Suprapubic skin (tissue), 4 donors: ENCODE data around the gene GTF3C2. TPM values are rescaled to one million over a fixed set of nuclear protein-coding genes. Genes with fewer than 3 reads are reported as not detected.

Experiments used
- DNase-seq, 2 donors: peaks; one replicate each; pipeline ENCODE4 v3.0.0-alpha.2; 2019; ENCODE audit warnings: low spot score in 2 of 2
- H3K27ac ChIP-seq: fragments of 200-600 bp; sonication (generic); one replicate; pipeline ENCODE4 v1.5.1; 2019
- H3K27me3 ChIP-seq: fragments of 200-600 bp; sonication (generic); one replicate; pipeline ENCODE4 v1.5.1; 2019
- H3K36me3 ChIP-seq: fragments of 200-600 bp; sonication (generic); one replicate; pipeline ENCODE4 v1.5.1; 2019
- H3K4me1 ChIP-seq: fragments of 200-600 bp; sonication (generic); one replicate; pipeline ENCODE4 v1.5.1; 2019
- H3K4me3 ChIP-seq: fragments of 200-600 bp; sonication (generic); one replicate; pipeline ENCODE4 v1.5.1; 2019; ENCODE audit warnings: mild to moderate bottlenecking
- H3K9me3 ChIP-seq: fragments of 200-600 bp; sonication (generic); one replicate; pipeline ENCODE4 v1.5.1; 2019
- EP300 ChIP-seq: sonication (generic); formaldehyde crosslinking; IDR thresholded peaks from one replicate; pipeline ENCODE4 v1.6.1; 2017; ENCODE audit warnings: antibody characterized with exemption
- POLR2A ChIP-seq, 2 donors: fragments of 450-650 bp; IDR thresholded peaks; one replicate each; pipeline ENCODE4 v1.6.1; 2017; ENCODE audit warnings: antibody characterized with exemption in 2 of 2, mild to moderate bottlenecking in 2 of 2, moderate library complexity in 2 of 2
- POLR2AphosphoS5 ChIP-seq, 3 donors: sonication (generic); formaldehyde crosslinking; IDR thresholded peaks; one replicate each; pipeline ENCODE4 v1.6.1; 2017; ENCODE audit warnings: antibody characterized with exemption in 3 of 3
- WGBS: methylation state at CpG from one replicate; pipeline ENCODE4 v1.1.5; 2018; 5-methylcytosine and 5-hydroxymethylcytosine counted together
- total RNA-seq, 4 donors: library from RNA; depleted of rRNA; stranded (reverse); fragments of >200 nt; gene quantifications; one replicate each; pipeline ENCODE4 v1.1.0, GENCODE V29; 2016
- TF ChIP-seq, protein P1 (sequence below), 2 donors: fragments of 200-600 bp in 1 of 2; fragments of 450-650 bp in 1 of 2; sonication (generic) in 1 of 2; IDR thresholded peaks; one replicate each; pipeline ENCODE4 v1.5.1; 2016 to 2019; ENCODE audit warnings: antibody characterized with exemption in 2 of 2, mild to moderate bottlenecking in 1 of 2, moderate library complexity in 1 of 2

GTF3C2 gene
- total RNA-seq, 4 donors from 2014 or later: 53.8 to 160 (median 75.9) TPM

DNA sequence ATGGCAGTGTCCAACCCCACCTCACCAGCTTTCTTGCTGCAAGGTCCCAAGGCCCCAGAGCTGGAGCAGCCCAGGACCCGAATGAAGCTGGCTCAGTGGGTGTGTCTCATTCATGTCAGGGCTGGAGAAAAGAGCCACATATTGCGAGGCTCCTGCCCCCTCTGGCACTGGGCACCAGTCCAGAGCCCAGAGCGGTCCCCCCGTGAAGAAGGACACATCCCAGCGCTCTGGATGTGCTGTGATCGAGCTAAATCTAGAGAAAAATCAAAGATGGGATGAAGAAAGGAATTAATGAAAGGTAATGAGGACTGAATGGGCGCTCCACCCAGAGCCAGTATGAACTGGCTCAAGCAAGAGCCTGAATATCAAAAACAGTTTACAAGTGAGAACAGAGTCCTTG, 20.4 kb downstream of the GTF3C2 start:
- Histone ChIP-seq H3K27me3 (no peaks in the 10 kb centered on the region), H3K4me1 (no peaks in the 10 kb centered on the region), H3K36me3 (peaks cover 93% of the 10 kb centered on the region), H3K27ac (no peak overlapping the region), H3K9me3 (no peaks in the 10 kb centered on the region), H3K4me3 (no peak overlapping the region)
- TF ChIP-seq EP300 (no peak), POLR2AphosphoS5 (IDR thresholded peaks at IDR 0.05) (no peak), POLR2A (IDR thresholded peaks at IDR 0.05) (no peak)
- TF ChIP-seq, protein P1, sequence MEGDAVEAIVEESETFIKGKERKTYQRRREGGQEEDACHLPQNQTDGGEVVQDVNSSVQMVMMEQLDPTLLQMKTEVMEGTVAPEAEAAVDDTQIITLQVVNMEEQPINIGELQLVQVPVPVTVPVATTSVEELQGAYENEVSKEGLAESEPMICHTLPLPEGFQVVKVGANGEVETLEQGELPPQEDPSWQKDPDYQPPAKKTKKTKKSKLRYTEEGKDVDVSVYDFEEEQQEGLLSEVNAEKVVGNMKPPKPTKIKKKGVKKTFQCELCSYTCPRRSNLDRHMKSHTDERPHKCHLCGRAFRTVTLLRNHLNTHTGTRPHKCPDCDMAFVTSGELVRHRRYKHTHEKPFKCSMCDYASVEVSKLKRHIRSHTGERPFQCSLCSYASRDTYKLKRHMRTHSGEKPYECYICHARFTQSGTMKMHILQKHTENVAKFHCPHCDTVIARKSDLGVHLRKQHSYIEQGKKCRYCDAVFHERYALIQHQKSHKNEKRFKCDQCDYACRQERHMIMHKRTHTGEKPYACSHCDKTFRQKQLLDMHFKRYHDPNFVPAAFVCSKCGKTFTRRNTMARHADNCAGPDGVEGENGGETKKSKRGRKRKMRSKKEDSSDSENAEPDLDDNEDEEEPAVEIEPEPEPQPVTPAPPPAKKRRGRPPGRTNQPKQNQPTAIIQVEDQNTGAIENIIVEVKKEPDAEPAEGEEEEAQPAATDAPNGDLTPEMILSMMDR (IDR thresholded peaks at IDR 0.05): no peak
- 88% methylated on average over 7 of the region's 7 CpGs for WGBS
- DNase-seq: no peak

DNA sequence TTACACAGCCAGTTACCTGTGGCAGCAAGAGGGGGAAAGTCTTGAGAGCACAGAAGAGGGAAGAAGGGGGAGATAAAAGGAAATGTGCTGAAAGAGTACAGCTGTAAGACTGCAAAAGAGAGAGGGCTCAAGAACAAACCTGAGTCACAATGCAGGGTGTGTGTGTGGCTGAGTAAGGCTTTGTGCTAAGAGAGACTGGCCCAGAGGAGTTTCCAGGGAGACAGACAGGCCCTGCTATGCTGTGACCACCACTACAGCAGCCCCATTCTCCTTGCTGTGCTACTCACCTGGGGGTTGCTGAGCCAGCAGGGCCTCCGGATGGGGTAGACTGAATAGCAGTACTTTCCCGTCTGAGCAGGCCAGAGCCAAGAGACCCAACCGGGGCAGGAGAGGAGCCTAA, 21.3 kb downstream of the GTF3C2 start:
- no peak for DNase-seq
- Histone ChIP-seq H3K9me3 (no peaks in the 10 kb centered on the region), H3K36me3 (peaks cover 93% of the 10 kb centered on the region), H3K27me3 (no peaks in the 10 kb centered on the region), H3K27ac (no peak overlapping the region), H3K4me1 (no peaks in the 10 kb centered on the region), H3K4me3 (no peak overlapping the region)
- WGBS: 87% methylated on average over 3 of the region's 3 CpGs
- TF ChIP-seq, protein P1 (IDR thresholded peaks at IDR 0.05): no peak
- TF ChIP-seq POLR2A (IDR thresholded peaks at IDR 0.05) (no peak), EP300 (no peak), POLR2AphosphoS5 (IDR thresholded peaks at IDR 0.05) (no peak)

DNA sequence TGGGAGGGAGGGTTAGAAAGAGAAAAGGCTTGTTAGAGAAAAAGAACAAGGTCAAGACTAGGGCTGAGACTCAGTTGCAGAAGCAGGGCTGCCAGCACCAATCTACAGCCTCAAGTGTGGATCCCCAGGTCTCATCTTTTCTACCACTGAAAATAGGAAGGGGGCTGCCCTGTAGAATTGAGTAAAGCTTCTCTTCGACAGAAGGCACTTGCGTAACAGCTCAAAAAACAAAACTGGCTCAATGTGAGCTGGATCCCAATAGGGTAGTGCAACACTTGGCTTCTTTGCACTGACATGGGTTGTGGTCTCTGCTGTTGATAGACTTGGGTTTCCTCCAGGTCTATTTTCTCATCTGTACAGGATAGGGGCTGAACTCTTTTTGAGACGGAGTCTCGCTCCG, 31.8 kb downstream of the GTF3C2 start:
- no peak overlapping the region for H3K27ac ChIP-seq
- TF ChIP-seq POLR2A (IDR thresholded peaks at IDR 0.05) (no peak), EP300 (no peak), POLR2AphosphoS5 (IDR thresholded peaks at IDR 0.05) (no peak)
- TF ChIP-seq, protein P1 (IDR thresholded peaks at IDR 0.05): no peak
- WGBS: 83% methylated on average over 5 of the region's 5 CpGs
- H3K36me3 ChIP-seq: peaks cover 40% of the 10 kb centered on the region
- peaks cover 18% of the 10 kb centered on the region for H3K4me1 ChIP-seq
- no peaks in the 10 kb centered on the region for H3K27me3 ChIP-seq
- H3K9me3 ChIP-seq: no peaks in the 10 kb centered on the region
- H3K4me3 ChIP-seq: no peak overlapping the region
- DNase-seq: no peak

DNA sequence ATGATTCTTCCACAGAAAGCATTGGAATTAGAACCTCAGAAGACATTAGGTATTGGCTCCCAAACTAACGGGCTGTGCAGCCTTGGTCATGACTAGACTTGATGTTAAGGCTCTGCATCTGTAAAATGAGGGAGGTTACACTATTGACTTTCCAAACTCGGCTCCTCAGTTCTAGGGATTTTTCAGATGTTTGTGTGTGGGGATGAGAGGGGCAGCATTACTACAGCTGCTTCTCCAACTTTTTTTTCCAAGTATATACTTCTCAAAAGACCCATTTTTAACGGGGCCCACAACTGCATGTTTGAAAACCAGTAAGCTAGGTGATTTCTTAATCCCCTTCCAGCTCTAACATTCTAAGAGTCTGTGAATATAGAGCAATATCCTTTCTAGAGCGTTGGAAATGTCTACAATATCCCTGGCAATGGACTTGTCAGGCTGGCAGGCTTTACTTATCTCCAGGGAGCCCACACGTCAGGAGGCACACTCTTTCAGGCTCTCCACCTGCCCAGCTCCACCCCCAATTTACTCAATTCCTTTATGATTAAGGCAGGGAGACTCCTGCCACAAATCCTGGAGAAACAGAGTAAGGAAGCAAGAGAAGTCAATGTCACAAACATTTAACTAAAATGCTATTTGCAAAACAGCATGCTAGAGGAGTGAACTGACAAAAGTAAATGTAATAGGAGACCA, 32.8 kb downstream of the GTF3C2 start:
- TF ChIP-seq, protein P1 (IDR thresholded peaks at IDR 0.05): no peak
- TF ChIP-seq POLR2AphosphoS5 (IDR thresholded peaks at IDR 0.05) (no peak), EP300 (no peak), POLR2A (IDR thresholded peaks at IDR 0.05) (no peak)
- Histone ChIP-seq H3K4me1 (peaks cover 18% of the 10 kb centered on the region), H3K27me3 (no peaks in the 10 kb centered on the region), H3K36me3 (peaks cover 30% of the 10 kb centered on the region), H3K9me3 (no peaks in the 10 kb centered on the region), H3K4me3 (peak overlapping the region; percentile 84), H3K27ac (peak overlapping the region; percentile 90)
- DNase-seq: no peak
- WGBS: 23% methylated on average over 5 of the region's 5 CpGs

DNA sequence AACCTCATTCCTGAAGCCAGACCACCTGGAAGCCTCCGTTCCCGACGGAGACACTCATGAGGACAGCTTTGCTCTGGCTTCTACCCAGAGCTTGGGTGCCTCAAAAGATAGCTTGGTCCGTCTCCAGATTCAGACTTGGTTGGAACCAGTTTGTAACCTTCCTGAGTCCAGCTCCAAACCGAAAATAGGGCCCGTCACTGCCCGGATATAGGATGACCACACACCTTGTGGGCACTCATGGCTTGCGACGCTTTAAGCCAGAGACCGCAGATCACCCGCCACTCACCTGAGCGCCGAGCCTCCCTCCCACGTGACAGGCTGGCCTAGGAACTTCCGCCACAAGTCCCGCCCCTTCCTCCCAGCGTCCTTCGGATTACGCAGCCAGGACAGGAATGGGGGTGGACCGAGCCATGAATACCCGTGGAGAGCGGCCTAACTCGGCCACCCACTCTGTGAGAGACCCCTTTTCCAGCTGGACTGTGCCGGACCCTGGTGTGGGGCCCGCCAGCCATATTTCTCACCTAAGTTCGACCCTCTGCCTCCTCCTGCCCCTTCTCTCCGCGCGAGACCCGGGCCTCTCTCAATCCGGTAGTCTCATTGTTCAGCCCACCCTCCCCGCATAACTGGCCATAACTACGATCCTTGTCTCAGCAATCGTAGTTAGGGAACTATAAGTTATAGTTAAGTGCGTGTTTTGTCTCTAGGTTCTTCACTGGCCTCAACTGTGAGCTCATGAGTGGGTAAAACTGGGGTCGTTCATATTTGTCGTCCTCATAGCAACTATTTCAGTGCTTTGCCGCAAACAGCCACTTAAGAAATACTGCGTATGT, 33.6 kb downstream of the GTF3C2 start, which contains the start of gene MPV17:
Gene MPV17, minus strand, starts transcription at position 332 of the 830 bp plus-strand sequence. CDS start 580 bp downstream, outside the sequence.
- peak; percentile 94 to 95 for DNase-seq
- H3K27me3 ChIP-seq: no peaks in the 10 kb centered on the region
- under 1% methylated on average over 28 of the region's 39 CpGs for WGBS
- peaks cover 22% of the 10 kb centered on the region for H3K36me3 ChIP-seq
- no peaks in the 10 kb centered on the region for H3K9me3 ChIP-seq
- TF ChIP-seq POLR2AphosphoS5 (IDR thresholded peaks at IDR 0.05): peak; percentile 29 to 57 (median 54)
- peak; percentile 51 to 89 for TF ChIP-seq POLR2A (IDR thresholded peaks at IDR 0.05)
- peak; percentile 13 for TF ChIP-seq EP300
- TF ChIP-seq, protein P1 (IDR thresholded peaks at IDR 0.05): no peak
- H3K4me3 ChIP-seq: peak within 1 kb of the TSS; percentile 84
- peaks cover 18% of the 10 kb centered on the region for H3K4me1 ChIP-seq
- H3K27ac ChIP-seq: peak within 1 kb of the TSS; percentile 90
